ENCODE measurements around the gene SYT9.

- TF ChIP-seq ZNF274 (IDR thresholded peaks at IDR 0.05; ENCODE audit: low read depth, low read length) (no peak), YY1 (IDR thresholded peaks at IDR 0.05; ENCODE audit: insufficient read depth, insufficient read length) (no peak), SUZ12 (IDR thresholded peaks at IDR 0.05; ENCODE audit: extremely low read depth, insufficient read depth, insufficient read length) (no peak)
Observed at GRCh38 chr11:7414973-7415817, 163.5 kb downstream of the SYT9 start.

Measured in NT2/D1 (cell line).